Neural cell (in vitro differentiated cells): ENCODE results near the gene NPFF. TPM values are rescaled to one million over a fixed set of nuclear protein-coding genes. Genes with fewer than 3 reads are reported as not detected.

Source experiments
- H2AFZ ChIP-seq: fragments of 200-600, 300-800 bp; sonication (generic), shearing (Covaris generic); 2 replicates; pipeline ENCODE4 v1.6.0; 2014; ENCODE audit warnings: low read depth, mild to moderate bottlenecking, antibody characterized with exemption, low read length, moderate library complexity
- H3F3A ChIP-seq: fragments of 200-600 bp; shearing (Covaris generic); 2 replicates; pipeline ENCODE4 v1.6.1; 2016; ENCODE audit warnings: mild to moderate bottlenecking, moderate library complexity, mixed read lengths, antibody characterized with exemption, low read length; ENCODE audit not compliant: insufficient read depth, poor library complexity, severe bottlenecking
- H3K27ac ChIP-seq: fragments of 200-600, 300-800 bp; sonication (generic), shearing (Covaris generic); 2 replicates; pipeline ENCODE4 v1.5.1; 2014; ENCODE audit warnings: mild to moderate bottlenecking, low read length, moderate library complexity
- H3K27me3 ChIP-seq: fragments of 300-800, 200-600 bp; sonication (generic), shearing (Covaris generic); 2 replicates; pipeline ENCODE4 v1.6.0; 2014; ENCODE audit warnings: mild to moderate bottlenecking, low read depth, low read length, moderate library complexity; ENCODE audit not compliant: insufficient read depth
- H3K36me3 ChIP-seq: fragments of 300-800, 200-600 bp; sonication (generic), shearing (Covaris generic); 2 replicates; pipeline ENCODE4 v1.5.1; 2014; ENCODE audit warnings: mild to moderate bottlenecking, antibody characterized with exemption, low read length, moderate library complexity; ENCODE audit not compliant: insufficient read depth
- H3K4me2 ChIP-seq: fragments of 300-800, 200-600 bp; sonication (generic), shearing (Covaris generic); 2 replicates; pipeline ENCODE4 v1.6.0; 2014; ENCODE audit warnings: mild to moderate bottlenecking, low read length
- H3K4me3 ChIP-seq: fragments of 300-800, 200-600 bp; sonication (generic), shearing (Covaris generic); 2 replicates; pipeline ENCODE4 v1.5.1; 2014; ENCODE audit warnings: mild to moderate bottlenecking, low read length, moderate library complexity
- H3K79me2 ChIP-seq: fragments of 200-600 bp; shearing (Covaris generic); replicated peaks from 2 replicates; pipeline ENCODE4 v1.6.0; 2014; ENCODE audit warnings: mild to moderate bottlenecking, low read length, moderate library complexity; ENCODE audit not compliant: insufficient read depth
- H3K9ac ChIP-seq: fragments of 300-800, 200-600 bp; sonication (generic), shearing (Covaris generic); 2 replicates; pipeline ENCODE4 v1.6.1; 2016; ENCODE audit warnings: mild to moderate bottlenecking, low read length, mixed read lengths
- H3K9me2 ChIP-seq: fragments of 200-600 bp; shearing (Covaris generic); 2 replicates; pipeline ENCODE4 v1.6.1; 2016; ENCODE audit warnings: mild to moderate bottlenecking, low read length, mixed read lengths; ENCODE audit not compliant: insufficient read depth
- H3K9me3 ChIP-seq: fragments of 200-600, 300-800 bp; sonication (generic), shearing (Covaris generic); 2 replicates; pipeline ENCODE4 v1.6.1; 2016; ENCODE audit warnings: mild to moderate bottlenecking, mixed run types, low read length, moderate library complexity, mixed read lengths
- H4K20me1 ChIP-seq: fragments of 200-600 bp; shearing (Covaris generic); 2 replicates; pipeline ENCODE4 v1.6.1; 2016; ENCODE audit warnings: mild to moderate bottlenecking, mixed run types; ENCODE audit not compliant: insufficient read depth
- CTCF ChIP-seq: fragments of 450-650 bp; IDR thresholded peaks from 2 replicates; pipeline ENCODE4 v1.5.1; 2014; ENCODE audit warnings: antibody characterized with exemption, mild to moderate bottlenecking, moderate library complexity; ENCODE audit not compliant: poor library complexity, severe bottlenecking
- EP300 ChIP-seq: fragments of 450-650 bp; conservative IDR thresholded peaks from 2 replicates; pipeline ENCODE4 v1.6.1; 2014; ENCODE audit warnings: antibody characterized with exemption, mild to moderate bottlenecking, moderate library complexity; ENCODE audit not compliant: poor library complexity, severe bottlenecking
- EZH2 ChIP-seq: fragments of 200-600, 300-800 bp; shearing (Covaris generic), sonication (generic); IDR thresholded peaks from 2 replicates; pipeline ENCODE4 v1.6.1; 2014; ENCODE audit warnings: antibody characterized with exemption, low read length, borderline replicate concordance, mild to moderate bottlenecking; ENCODE audit not compliant: insufficient read depth, poor library complexity, severe bottlenecking
- MXI1 ChIP-seq: fragments of 450-650 bp; conservative IDR thresholded peaks from 2 replicates; pipeline ENCODE4 v1.6.1; 2014; ENCODE audit warnings: antibody characterized with exemption, mild to moderate bottlenecking; ENCODE audit not compliant: poor library complexity, severe bottlenecking
- POLR2AphosphoS5 ChIP-seq: IDR thresholded peaks from 2 replicates; pipeline ENCODE4 v1.6.1; 2012
- RAD21 ChIP-seq: fragments of 450-650 bp; conservative IDR thresholded peaks from 2 replicates; pipeline ENCODE4 v1.6.1; 2014; ENCODE audit warnings: antibody characterized with exemption, mild to moderate bottlenecking, moderate library complexity
- REST ChIP-seq: IDR thresholded peaks from 2 replicates; pipeline ENCODE4 v1.6.1; 2012; ENCODE audit warnings: borderline replicate concordance
- SMC3 ChIP-seq: fragments of 450-650 bp; conservative IDR thresholded peaks from 2 replicates; pipeline ENCODE4 v1.6.1; 2014; ENCODE audit warnings: antibody characterized with exemption, mild to moderate bottlenecking, moderate library complexity; ENCODE audit not compliant: poor library complexity
- TAF1 ChIP-seq: IDR thresholded peaks from 2 replicates; pipeline ENCODE4 v1.6.1; 2012; ENCODE audit warnings: low read depth
- polyA plus RNA-seq: library from polyadenylated mRNA; depleted of rRNA; stranded (reverse); fragments of >200 nt; gene quantifications from 2 replicates; pipeline ENCODE4 v1.2.3, GENCODE V29; 2014

Gene NPFF
- polyA plus RNA-seq, 1 donor from 2014 or later, result not detected

- TF ChIP-seq SMC3 (no peak), EZH2 (no peak), TAF1 (no peak), MXI1 (no peak)
Measured at GRCh38 chr12:53466640-53467039, 40.6 kb downstream of the NPFF start.

GRCh38 chr12:53465679-53466078 lies 41.6 kb downstream of the NPFF start:
- Histone ChIP-seq H3K27me3 (no peaks in the 10 kb centered on the region), H3F3A (no peaks in the 10 kb centered on the region), H2AFZ (no peak overlapping the region), H3K79me2 (peaks cover 30% of the 10 kb centered on the region), H3K4me2 (no peak overlapping the region), H3K9ac (no peak overlapping the region), H4K20me1 (peaks cover 26% of the 10 kb centered on the region), H3K27ac (no peak overlapping the region), H3K9me2 (no peaks in the 10 kb centered on the region), H3K4me3 (no peak overlapping the region), H3K9me3 (no peaks in the 10 kb centered on the region), H3K36me3 (peaks cover 19% of the 10 kb centered on the region)
- TF ChIP-seq TAF1 (no peak), CTCF (no peak), RAD21 (no peak), SMC3 (no peak), POLR2AphosphoS5 (no peak), EZH2 (no peak), MXI1 (no peak), REST (no peak), EP300 (no peak)

More at GRCh38 chr12:53466640-53467039, 40.6 kb downstream of the NPFF start:
- Histone ChIP-seq H2AFZ (no peak overlapping the region), H3K27ac (no peak overlapping the region), H3K9ac (no peak overlapping the region), H3K4me3 (no peak overlapping the region), H3K9me2 (no peaks in the 10 kb centered on the region), H3K4me2 (no peak overlapping the region), H3K9me3 (no peaks in the 10 kb centered on the region), H4K20me1 (peaks cover 26% of the 10 kb centered on the region), H3K27me3 (no peaks in the 10 kb centered on the region), H3F3A (no peaks in the 10 kb centered on the region), H3K36me3 (peaks cover 19% of the 10 kb centered on the region), H3K79me2 (peaks cover 20% of the 10 kb centered on the region)
